Fibroblast of upper back skin (primary cell): ENCODE measurements around the gene ARHGEF28.
A peak's percentile ranks its signal among the peaks of the same experiment; 100 is the strongest.

Experiments used
- DNase-seq: peaks from one replicate; pipeline ENCODE4 v3.0.0-alpha.2; 2013

Gene ARHGEF28

GRCh38 chr5:73625944-73626811, at the start of gene ARHGEF28:
ARHGEF28 (plus strand) TSS chr5:73626196; CDS start chr5:73684852, 58,656 bp downstream.
- DNase-seq = no peak

DNA sequence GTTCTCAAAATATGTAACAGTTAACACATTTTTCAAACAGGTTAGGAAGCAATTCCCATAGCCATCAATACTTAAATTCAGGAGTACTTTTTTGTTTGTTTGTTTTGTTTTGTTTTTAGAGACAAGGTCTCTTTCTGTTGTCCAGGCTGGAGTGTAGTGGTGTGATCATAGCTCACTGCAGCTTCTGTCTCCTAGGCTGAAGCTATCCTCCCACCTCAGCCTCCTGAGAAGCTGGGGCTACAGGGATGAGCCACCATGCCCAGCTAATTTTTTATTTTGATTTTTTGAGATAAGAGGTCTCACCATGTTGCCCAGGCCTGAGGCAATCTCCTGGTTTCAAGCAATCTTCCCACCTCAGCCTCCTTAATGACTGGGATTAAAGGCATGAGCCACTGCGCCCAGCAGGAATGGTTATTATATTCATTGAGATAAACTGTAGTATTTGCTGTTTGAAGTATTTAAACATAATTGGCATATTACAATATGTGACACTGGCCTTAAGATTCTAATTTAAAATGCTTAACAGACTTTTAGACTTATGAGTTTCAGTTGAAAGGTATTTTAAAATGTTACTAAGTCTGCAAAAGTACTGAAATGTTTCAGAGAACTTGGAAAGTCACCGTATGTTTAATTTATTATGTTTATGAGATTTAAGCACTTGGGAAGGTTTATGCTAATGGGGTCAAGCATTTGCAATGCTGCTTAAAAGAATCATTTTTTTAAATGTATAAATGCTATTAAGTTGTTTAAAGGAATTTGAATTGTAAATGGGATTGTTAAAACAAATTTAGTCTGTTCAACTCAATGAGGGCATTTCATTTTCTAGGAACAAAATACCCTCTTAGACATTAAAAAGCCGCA, 43.5 kb upstream of the ARHGEF28 start:
- no peak for DNase-seq

- no peak for DNase-seq
Measured at GRCh38 chr5:73587923-73588322, 38.1 kb upstream of the ARHGEF28 start.

DNA sequence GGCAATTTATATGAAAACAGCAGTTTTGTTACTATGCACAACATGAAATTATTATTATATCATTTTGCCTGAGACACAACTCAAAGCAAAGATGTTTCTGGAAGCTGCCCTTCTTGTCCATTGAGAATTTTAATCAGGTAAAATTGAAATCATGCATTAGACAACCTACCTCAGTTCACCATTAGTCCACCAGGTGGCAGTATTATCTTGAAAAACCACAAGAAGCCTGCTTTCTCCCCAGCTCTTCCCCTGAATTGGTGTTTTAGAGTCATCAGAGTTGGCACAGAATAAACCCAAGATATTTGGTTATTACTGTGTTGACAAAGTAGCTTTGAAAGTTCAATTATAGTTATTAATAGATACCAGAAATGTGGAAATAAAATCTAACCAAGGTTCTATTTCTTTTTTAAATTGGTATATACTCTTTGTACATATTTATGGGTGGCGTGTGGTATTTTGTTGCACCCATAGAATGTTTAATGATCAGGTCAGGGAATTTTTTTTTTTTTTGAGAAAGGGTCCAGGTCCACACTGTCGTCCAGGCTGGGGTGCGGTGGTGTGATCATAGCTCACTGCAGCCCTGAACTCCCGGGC, 34.8 kb upstream of the ARHGEF28 start:
- DNase-seq = peak; percentile 87

- DNase-seq = peak; percentile 77
Measured at GRCh38 chr5:73591698-73592501, 34.1 kb upstream of the ARHGEF28 start.

DNA sequence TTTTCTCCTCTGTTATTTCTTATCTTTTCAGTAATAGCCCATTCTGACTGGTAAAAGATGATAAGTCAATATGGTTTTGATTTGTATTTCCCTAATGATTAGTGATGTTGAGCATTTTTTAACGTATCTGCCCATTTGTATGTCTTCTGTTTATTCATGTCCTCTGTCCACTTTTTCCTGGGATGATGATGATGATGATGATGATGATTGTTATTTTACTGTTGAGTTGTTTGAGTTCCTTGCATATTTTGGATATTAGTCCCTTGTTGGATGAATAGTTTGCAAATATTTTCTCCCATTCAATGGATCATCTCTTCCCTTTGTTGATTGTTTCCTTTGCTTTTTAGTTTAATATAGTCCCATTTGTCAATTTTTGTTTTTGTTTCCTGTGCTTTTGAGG, 33.4 kb upstream of the ARHGEF28 start:
- peak; percentile 62 for DNase-seq

GRCh38 chr5:73596705-73597328, 29.2 kb upstream of the ARHGEF28 start:
- peak; percentile 21 for DNase-seq

GRCh38 chr5:73599380-73599779, 26.6 kb upstream of the ARHGEF28 start:
- no peak for DNase-seq

- DNase-seq = no peak
Measured at GRCh38 chr5:73603998-73604397, 22.0 kb upstream of the ARHGEF28 start.

DNA sequence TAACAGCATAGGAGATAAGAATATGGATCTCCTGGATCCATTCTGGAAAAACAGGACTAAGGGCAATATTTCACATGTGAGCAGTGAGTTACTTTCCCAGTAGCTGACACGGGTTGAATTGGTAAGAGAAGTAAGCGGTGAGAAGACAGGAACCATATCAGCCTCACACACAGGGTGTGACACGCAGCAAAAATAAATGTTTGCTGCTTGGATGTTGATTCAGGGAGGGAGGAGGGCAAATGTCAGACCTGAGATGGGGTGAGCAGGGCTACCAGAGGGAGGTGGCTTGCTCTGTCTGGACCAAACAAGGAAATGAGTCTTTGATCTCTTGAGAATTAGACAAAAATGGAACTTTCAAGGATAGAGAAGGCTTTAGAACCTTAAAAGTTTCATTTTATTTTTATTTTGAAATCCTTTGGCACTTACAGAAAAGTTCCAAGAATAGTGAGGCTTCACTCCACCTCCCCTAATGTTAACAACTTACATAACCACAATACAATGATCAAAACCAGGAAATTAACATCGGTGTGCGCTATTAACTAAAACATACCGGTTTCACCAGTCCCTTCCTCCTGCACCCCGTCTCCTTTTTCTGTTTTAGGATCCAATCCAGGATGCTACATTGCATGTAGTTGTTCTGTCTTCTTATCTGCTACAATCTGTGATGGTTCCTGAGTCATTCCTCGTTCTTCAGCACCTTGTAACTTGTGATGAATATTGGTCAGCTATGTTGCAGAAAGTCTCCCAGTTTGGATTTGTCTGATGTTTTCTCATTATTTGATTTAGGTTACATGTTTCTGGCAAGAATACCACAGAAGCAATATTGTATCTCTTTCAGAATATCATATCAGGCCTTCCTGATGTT, 20.5 kb upstream of the ARHGEF28 start:
- no peak for DNase-seq

DNA sequence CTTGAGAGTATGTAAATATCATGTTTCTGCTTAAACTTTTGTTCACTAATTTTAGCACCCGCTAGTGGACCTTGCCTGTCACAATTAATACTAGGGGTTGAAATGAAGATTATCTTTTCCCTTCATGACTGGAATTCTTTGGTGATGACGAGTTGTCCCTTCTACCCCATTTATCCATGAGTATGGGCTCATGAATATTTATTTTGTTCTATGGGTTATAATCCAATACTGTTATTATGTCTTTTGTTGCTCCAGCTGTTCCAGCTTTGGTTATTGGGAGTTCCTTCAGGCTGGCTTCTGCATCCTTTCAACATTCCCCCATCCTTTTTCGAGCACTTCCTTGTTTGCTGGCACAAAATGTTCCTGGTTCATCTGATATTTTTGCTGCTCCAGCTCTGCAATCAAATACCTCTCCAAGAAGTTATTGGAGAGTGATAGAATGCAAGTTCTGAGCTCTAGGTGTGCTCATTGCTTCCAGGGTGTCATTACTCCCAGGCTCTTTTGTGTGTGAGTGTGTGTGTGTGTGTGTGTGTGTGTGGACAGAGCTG, 19.7 kb upstream of the ARHGEF28 start:
- no peak for DNase-seq

DNA sequence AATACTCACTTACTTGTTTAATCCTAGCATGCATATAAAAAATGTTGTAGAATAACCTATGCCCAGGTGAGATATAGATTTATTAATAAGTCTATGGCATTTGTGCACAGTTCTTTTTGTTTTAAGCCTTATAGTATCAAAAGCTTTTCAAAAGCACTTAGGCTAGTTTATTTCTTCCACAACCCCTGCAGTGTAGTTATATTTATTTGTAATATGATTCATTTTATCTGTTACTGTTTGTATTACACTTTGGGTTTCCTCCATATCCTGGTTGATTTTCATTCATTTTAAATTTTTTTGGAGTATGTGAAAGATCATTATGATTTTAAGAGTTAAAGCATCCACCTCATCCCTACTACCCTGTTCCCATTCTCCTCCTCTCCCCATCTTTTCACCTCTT, 18.8 kb upstream of the ARHGEF28 start:
- DNase-seq = no peak

GRCh38 chr5:73612799-73613198, 13.2 kb upstream of the ARHGEF28 start:
- no peak for DNase-seq

- no peak for DNase-seq
Measured at GRCh38 chr5:73615085-73615484, 10.9 kb upstream of the ARHGEF28 start.

GRCh38 chr5:73615947-73616346, 10.0 kb upstream of the ARHGEF28 start:
- no peak for DNase-seq

- peak; percentile 34 for DNase-seq
Measured at GRCh38 chr5:73617510-73618279, 8.3 kb upstream of the ARHGEF28 start.

- DNase-seq = no peak
Measured at GRCh38 chr5:73619606-73620333, 6.2 kb upstream of the ARHGEF28 start.

DNA sequence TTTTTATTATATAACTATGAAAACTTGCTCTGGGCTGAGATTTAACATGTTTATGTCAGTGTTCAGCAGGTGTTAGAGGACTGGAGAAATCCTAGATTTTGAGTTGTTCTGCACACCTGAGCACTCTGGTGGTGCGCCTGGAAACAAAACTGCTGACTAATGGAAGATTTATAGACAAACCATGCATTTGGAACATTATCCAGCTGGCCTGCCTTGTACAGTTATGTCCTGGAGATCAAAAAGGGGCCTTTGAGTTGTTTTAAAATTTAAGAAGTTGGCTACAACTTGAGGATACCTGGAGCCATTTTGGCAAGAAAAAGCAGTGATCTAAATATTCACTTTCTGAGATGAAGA, 5.7 kb upstream of the ARHGEF28 start:
- no peak for DNase-seq

- DNase-seq = no peak
Measured at GRCh38 chr5:73623060-73623459, 2.9 kb upstream of the ARHGEF28 start.
